Liver (tissue), 9 donors: ENCODE data around the gene RAB11A. TPM values are rescaled to one million over a fixed set of nuclear protein-coding genes. Genes with fewer than 3 reads are reported as not detected.

ENCODE experiments used
- DNase-seq: peaks from one replicate; pipeline ENCODE4 v3.0.0-alpha.2; 2017; ENCODE audit warnings: low spot score
- H3K27ac ChIP-seq, 2 donors: one replicate each; pipeline ENCODE4 v1.7.0; 2013; ENCODE audit warnings: inconsistent platforms in 2 of 2, low read length in 2 of 2, control low read depth in 1 of 2, low read depth in 1 of 2, mild to moderate bottlenecking in 1 of 2
- H3K27me3 ChIP-seq, 4 donors: one replicate each; pipeline versions ENCODE4 v1.6.1 to v1.7.0; 2013; ENCODE audit warnings: low read length in 3 of 4, inconsistent platforms in 1 of 4, mild to moderate bottlenecking in 1 of 4, moderate library complexity in 1 of 4; ENCODE audit not compliant: control insufficient read depth in 4 of 4, insufficient read depth in 4 of 4
- H3K36me3 ChIP-seq, 4 donors: one replicate each; pipeline versions ENCODE4 v1.6.1 to v1.7.0; 2013; ENCODE audit warnings: low read length in 3 of 4, mild to moderate bottlenecking in 3 of 4, low read depth in 1 of 4, moderate library complexity in 1 of 4; ENCODE audit not compliant: control insufficient read depth in 4 of 4, insufficient read depth in 3 of 4
- H3K4me1 ChIP-seq, 4 donors: one replicate each; pipeline versions ENCODE4 v1.6.1 to v1.7.0; 2013; ENCODE audit warnings: low read length in 3 of 4, mild to moderate bottlenecking in 3 of 4, moderate library complexity in 1 of 4; ENCODE audit not compliant: control insufficient read depth in 4 of 4, insufficient read depth in 4 of 4
- H3K4me3 ChIP-seq, 3 donors: one replicate each; pipeline versions ENCODE4 v1.6.1 to v1.7.0; 2013; ENCODE audit warnings: low read length in 3 of 3, control low read depth in 1 of 3, low read depth in 1 of 3, mild to moderate bottlenecking in 1 of 3
- H3K9ac ChIP-seq, 2 donors: one replicate each; pipeline ENCODE4 v1.7.0; 2013; ENCODE audit warnings: low read length in 2 of 2, mild to moderate bottlenecking in 2 of 2, moderate library complexity in 2 of 2, control low read depth in 1 of 2, low read depth in 1 of 2
- H3K9me3 ChIP-seq, 4 donors: one replicate each; pipeline versions ENCODE4 v1.6.1 to v1.7.0; 2013; ENCODE audit warnings: low read length in 3 of 4; ENCODE audit not compliant: control insufficient read depth in 4 of 4
- ATF3 ChIP-seq: IDR thresholded peaks from 2 replicates; pipeline ENCODE4 v1.6.1; 2016; ENCODE audit warnings: antibody characterized with exemption
- CTCF ChIP-seq: fragments of 150-350 bp; IDR thresholded peaks from 2 replicates; pipeline ENCODE4 v1.5.1; 2017; ENCODE audit warnings: improper control_type of control experiment, low read depth, low read length; ENCODE audit not compliant: missing input control
- EGR1 ChIP-seq, 2 donors: IDR thresholded peaks; 2 replicates each; pipeline ENCODE4 v1.6.1; 2016 to 2018; ENCODE audit warnings: antibody characterized with exemption in 2 of 2, low read depth in 2 of 2
- FOXA1 ChIP-seq: IDR thresholded peaks from 2 replicates; pipeline ENCODE4 v1.6.1; 2016; ENCODE audit warnings: antibody characterized with exemption
- FOXA2 ChIP-seq: IDR thresholded peaks from 2 replicates; pipeline ENCODE4 v1.6.1; 2016; ENCODE audit warnings: antibody characterized with exemption
- GABPA ChIP-seq, 2 donors: IDR thresholded peaks in 1 of 2; conservative IDR thresholded peaks in 1 of 2; 2 replicates each; pipeline ENCODE4 v1.6.1; 2016; ENCODE audit warnings: antibody characterized with exemption in 2 of 2, mild to moderate bottlenecking in 1 of 2, moderate library complexity in 1 of 2
- HNF4A ChIP-seq, 2 donors: conservative IDR thresholded peaks; 2 replicates each; pipeline ENCODE4 v1.6.1; 2016; ENCODE audit warnings: antibody characterized with exemption in 2 of 2, mild to moderate bottlenecking in 2 of 2
- HNF4G ChIP-seq: IDR thresholded peaks from 2 replicates; pipeline ENCODE4 v1.6.1; 2016; ENCODE audit warnings: antibody characterized with exemption
- JUND ChIP-seq, 2 donors: IDR thresholded peaks; 2 replicates each; pipeline ENCODE4 v1.6.1; 2016; ENCODE audit warnings: antibody characterized with exemption in 2 of 2
- MAX ChIP-seq: IDR thresholded peaks from 2 replicates; pipeline ENCODE4 v1.6.1; 2016; ENCODE audit warnings: antibody characterized with exemption
- NR2F2 ChIP-seq: IDR thresholded peaks from 2 replicates; pipeline ENCODE4 v1.6.1; 2016; ENCODE audit warnings: antibody characterized with exemption
- RAD21 ChIP-seq, 2 donors: IDR thresholded peaks; 2 replicates each; pipeline ENCODE4 v1.6.1; 2016; ENCODE audit warnings: antibody characterized with exemption in 2 of 2, mild to moderate bottlenecking in 2 of 2
- REST ChIP-seq: IDR thresholded peaks from 2 replicates; pipeline ENCODE4 v1.6.1; 2016; ENCODE audit warnings: antibody characterized with exemption, mild to moderate bottlenecking
- RXRA ChIP-seq, 2 donors: IDR thresholded peaks; 2 replicates each; pipeline ENCODE4 v1.6.1; 2017 to 2018; ENCODE audit warnings: antibody characterized with exemption in 2 of 2, mild to moderate bottlenecking in 1 of 2
- SP1 ChIP-seq: IDR thresholded peaks from 2 replicates; pipeline ENCODE4 v1.6.1; 2018; ENCODE audit warnings: antibody characterized with exemption, mild to moderate bottlenecking
- TAF1 ChIP-seq: conservative IDR thresholded peaks from 2 replicates; pipeline ENCODE4 v1.6.1; 2016; ENCODE audit warnings: antibody characterized with exemption, mild to moderate bottlenecking
- YY1 ChIP-seq: IDR thresholded peaks from 2 replicates; pipeline ENCODE4 v1.6.1; 2016; ENCODE audit warnings: antibody characterized with exemption, mild to moderate bottlenecking
- ZBTB33 ChIP-seq: IDR thresholded peaks from 2 replicates; pipeline ENCODE4 v1.6.1; 2016; ENCODE audit warnings: antibody characterized with exemption
- WGBS: extraction: QIAGEN DNeasy Blood & Tissue Kit; methylation state at CpG from one replicate; pipeline ENCODE4 v1.1.7; 2013; 5-methylcytosine and 5-hydroxymethylcytosine counted together
- polyA plus RNA-seq, 2 donors: library from polyadenylated mRNA; stranded (reverse) in 1 of 2; unstranded in 1 of 2; fragments of 200-250 nt in 1 of 2; fragments of >200 nt in 1 of 2; fragmentation: Nextera tagmentation in 1 of 2; extraction: Ambion mirVana in 1 of 2; gene quantifications; one replicate each; pipeline versions ENCODE4 v1.2.1 to v1.2.3, GENCODE V29; 2013 to 2015
- total RNA-seq, 2 donors: library from RNA; depleted of rRNA; stranded (reverse); fragments of >200 nt; gene quantifications; one replicate each; pipeline ENCODE4 v1.2.3, GENCODE V29; 2014
- donor health status: healthy.
- donor health status: healthy.
- donor health status: healthy.
- donor health status: healthy.
- donor health status: healthy.

RAB11A gene
- total and polyA plus RNA-seq, 4 donors = 40.6 to 100 (median 81.7) TPM

GRCh38 chr15:65824031-65824743 is 45.1 kb upstream of the RAB11A start:
- TF ChIP-seq FOXA2 (no peak), RAD21 (IDR thresholded peaks at IDR 0.05) (peak; percentile 85 to 90), CTCF (peak; percentile 62)
- no peaks in the 10 kb centered on the region for H3K36me3 ChIP-seq
- no peak overlapping the region for H3K9ac ChIP-seq
- no peaks in the 10 kb centered on the region for H3K27me3 ChIP-seq
- H3K4me1 ChIP-seq = peaks cover 0 to 8% (median 1%) of the 10 kb centered on the region in 4 donors
- H3K9me3 ChIP-seq = no peaks in the 10 kb centered on the region
- 69% methylated on average over 7 of the region's 7 CpGs for WGBS
- no peak overlapping the region for H3K27ac ChIP-seq
- DNase-seq = peak; percentile 57
- H3K4me3 ChIP-seq = no peak overlapping the region

GRCh38 chr15:65824941-65825544 is 44.2 kb upstream of the RAB11A start:
- WGBS = 57% methylated on average over 5 of the region's 5 CpGs
- peaks cover 0 to 8% (median 3%) of the 10 kb centered on the region in 4 donors for H3K4me1 ChIP-seq
- TF ChIP-seq HNF4A (conservative IDR thresholded peaks at IDR 0.05) (peak; percentile 5 to 6), MAX (no peak), GABPA (IDR thresholded peaks at IDR 0.05 in 1 of 2, conservative IDR thresholded peaks at IDR 0.05 in 1 of 2) (no peak), EGR1 (IDR thresholded peaks at IDR 0.05; ENCODE audit: low read depth in 2 of 2) (no peak), RXRA (IDR thresholded peaks at IDR 0.05) (no peak), RAD21 (IDR thresholded peaks at IDR 0.05) (peak in 1 of 2 donors; percentile 29)
- peak overlapping the region in 1 of 2 donors; percentile 5 for H3K27ac ChIP-seq
- no peaks in the 10 kb centered on the region for H3K27me3 ChIP-seq
- DNase-seq = no peak
- H3K4me3 ChIP-seq = no peak overlapping the region
- no peaks in the 10 kb centered on the region for H3K36me3 ChIP-seq
- H3K9ac ChIP-seq = no peak overlapping the region
- no peaks in the 10 kb centered on the region for H3K9me3 ChIP-seq

GRCh38 chr15:65827065-65827464 is 42.2 kb upstream of the RAB11A start:
- H3K9ac ChIP-seq = no peak overlapping the region
- H3K9me3 ChIP-seq = no peaks in the 10 kb centered on the region
- no peak overlapping the region for H3K4me3 ChIP-seq
- H3K36me3 ChIP-seq = no peaks in the 10 kb centered on the region
- H3K27ac ChIP-seq = no peak overlapping the region
- H3K27me3 ChIP-seq = no peaks in the 10 kb centered on the region
- H3K4me1 ChIP-seq = peaks cover 2 to 13% (median 6%) of the 10 kb centered on the region in 4 donors
- DNase-seq = no peak
- 74% methylated on average over 3 of the region's 3 CpGs for WGBS
- TF ChIP-seq RAD21 (IDR thresholded peaks at IDR 0.05) (no peak), HNF4A (conservative IDR thresholded peaks at IDR 0.05) (no peak), NR2F2 (no peak), MAX (no peak), YY1 (no peak), HNF4G (no peak), RXRA (IDR thresholded peaks at IDR 0.05) (no peak), ATF3 (no peak), FOXA1 (no peak), SP1 (no peak), JUND (IDR thresholded peaks at IDR 0.05) (no peak), ZBTB33 (no peak), TAF1 (no peak), REST (no peak), GABPA (IDR thresholded peaks at IDR 0.05 in 1 of 2, conservative IDR thresholded peaks at IDR 0.05 in 1 of 2) (no peak), FOXA2 (no peak)
